ENCODE results near the gene PAK5. TPM values are rescaled to one million over a fixed set of nuclear protein-coding genes. Genes with fewer than 3 reads are reported as not detected.
"Not testable (repeated sequence)": the region's sequence is repeated elsewhere in the genome, so short reads cannot be mapped to it uniquely, and the experiment has no call there.

The PAK5 gene
- total RNA-seq, 1 donor from 2014 or later: not detected

GRCh38 chr20:9663423-9663822, 175.5 kb downstream of the PAK5 start:
- Histone ChIP-seq H3K4me3 (no peak overlapping the region), H3K9me3 (no peaks in the 10 kb centered on the region), H3K27me3 (no peaks in the 10 kb centered on the region), H3K36me3 (no peaks in the 10 kb centered on the region), H3K27ac (no peak overlapping the region), H3K4me1 (no peaks in the 10 kb centered on the region)
- DNase-seq (ENCODE audit: low spot score in 2 of 2): no peak
- TF ChIP-seq CTCF (IDR thresholded peaks at IDR 0.05): no peak
- intact Hi-C loops (cut with DNase I): no loop called here

- Histone ChIP-seq H3K4me1 (no peaks in the 10 kb centered on the region), H3K27me3 (no peaks in the 10 kb centered on the region), H3K4me3 (no peak overlapping the region), H3K27ac (no peak overlapping the region), H3K9me3 (no peaks in the 10 kb centered on the region), H3K36me3 (no peaks in the 10 kb centered on the region)
- no peak for TF ChIP-seq CTCF (IDR thresholded peaks at IDR 0.05)
- DNase-seq (ENCODE audit: low spot score in 2 of 2): no peak
- intact Hi-C loops (cut with DNase I): no loop called here
Measured at GRCh38 chr20:9660236-9660868, 178.5 kb downstream of the PAK5 start.

GRCh38 chr20:9647741-9648140, 191.1 kb downstream of the PAK5 start:
- intact Hi-C loops (cut with DNase I): no loop called here
- DNase-seq (ENCODE audit: low spot score in 2 of 2): no peak
- Histone ChIP-seq H3K27ac (no peak overlapping the region), H3K4me1 (no peaks in the 10 kb centered on the region), H3K4me3 (no peak overlapping the region), H3K27me3 (no peaks in the 10 kb centered on the region), H3K9me3 (no peaks in the 10 kb centered on the region), H3K36me3 (no peaks in the 10 kb centered on the region)
- no peak for TF ChIP-seq CTCF (IDR thresholded peaks at IDR 0.05)

- no peak for DNase-seq (ENCODE audit: low spot score in 2 of 2)
- intact Hi-C loops (cut with DNase I): no loop called here
- Histone ChIP-seq H3K27ac (no peak overlapping the region), H3K4me1 (no peaks in the 10 kb centered on the region), H3K9me3 (no peaks in the 10 kb centered on the region), H3K36me3 (no peaks in the 10 kb centered on the region), H3K27me3 (no peaks in the 10 kb centered on the region), H3K4me3 (no peak overlapping the region)
- no peak for TF ChIP-seq CTCF (IDR thresholded peaks at IDR 0.05)
Measured at GRCh38 chr20:9646375-9646774, 192.5 kb downstream of the PAK5 start.

- intact Hi-C loops (cut with DNase I): no loop called here
- DNase-seq (ENCODE audit: low spot score in 2 of 2): no peak
- Histone ChIP-seq H3K27me3 (no peaks in the 10 kb centered on the region), H3K27ac (no peak overlapping the region), H3K4me3 (no peak overlapping the region), H3K9me3 (no peaks in the 10 kb centered on the region), H3K4me1 (no peaks in the 10 kb centered on the region), H3K36me3 (no peaks in the 10 kb centered on the region)
- no peak for TF ChIP-seq CTCF (IDR thresholded peaks at IDR 0.05)
Measured at GRCh38 chr20:9642882-9643281, 196.0 kb downstream of the PAK5 start.

- not testable (repeated sequence) for H3K4me3 ChIP-seq
Measured at GRCh38 chr20:9641499-9642000, 197.3 kb downstream of the PAK5 start.

More at GRCh38 chr20:9641499-9642000, 197.3 kb downstream of the PAK5 start:
- DNase-seq (ENCODE audit: low spot score in 2 of 2); H3K9me3 ChIP-seq; H3K4me1 ChIP-seq; H3K36me3 ChIP-seq; intact Hi-C loops (cut with DNase I); H3K27ac ChIP-seq; H3K27me3 ChIP-seq: not testable (repeated sequence)
